Natural killer cell treated with Interleukin-12 subunit alpha and Interleukin-12 subunit beta and Interleukin-15 and Interleukin-18, amount 100 ng/mL, for 72 hours (primary cell): ENCODE measurements around the gene DIRAS1. TPM values are rescaled to one million over a fixed set of nuclear protein-coding genes. Genes with fewer than 3 reads are reported as not detected.

ENCODE experiments used
- ATAC-seq, 2 donors: fragments of 150-1000 bp; cut with Tn5 transposase in 1 of 2; sonication (Bioruptor Pico), chemical (Tn5 transposase) in 1 of 2; 2 replicates each; pipeline ENCODE4 v1.10.0; 2021
- DNase-seq: peaks from one replicate; pipeline ENCODE4 v3.0.0; 2022; ENCODE audit warnings: low spot score
- H3K27ac Mint-ChIP-seq, 2 donors: 1 replicate in 1 of 2; 2 replicates in 1 of 2; pipeline ENCODE4 v1.8.0; 2022; ENCODE audit warnings: mixed read lengths in 2 of 2, mild to moderate bottlenecking in 1 of 2, moderate library complexity in 1 of 2
- H3K27me3 Mint-ChIP-seq, 2 donors: 1 replicate in 1 of 2; 2 replicates in 1 of 2; pipeline ENCODE4 v1.8.0; 2022; ENCODE audit warnings: mixed read lengths in 2 of 2
- H3K36me3 Mint-ChIP-seq: one replicate; pipeline ENCODE4 v1.8.0; 2022; ENCODE audit warnings: mixed read lengths
- H3K4me1 Mint-ChIP-seq, 2 donors: 1 replicate in 1 of 2; 2 replicates in 1 of 2; pipeline ENCODE4 v1.8.0; 2022; ENCODE audit warnings: low read depth in 2 of 2, mixed read lengths in 2 of 2, mild to moderate bottlenecking in 1 of 2
- H3K4me3 Mint-ChIP-seq: one replicate; pipeline ENCODE4 v1.8.0; 2022; ENCODE audit warnings: mixed read lengths
- H3K9me3 Mint-ChIP-seq: 2 replicates; pipeline ENCODE4 v1.8.0; 2022; ENCODE audit warnings: mixed read lengths
- total RNA-seq, 2 donors: library from RNA; stranded (reverse); gene quantifications; one replicate each; pipeline ENCODE4 v1.2.3, GENCODE V29; 2022

DIRAS1 gene
- total RNA-seq, 2 donors from 2014 or later, result not detected

DNA sequence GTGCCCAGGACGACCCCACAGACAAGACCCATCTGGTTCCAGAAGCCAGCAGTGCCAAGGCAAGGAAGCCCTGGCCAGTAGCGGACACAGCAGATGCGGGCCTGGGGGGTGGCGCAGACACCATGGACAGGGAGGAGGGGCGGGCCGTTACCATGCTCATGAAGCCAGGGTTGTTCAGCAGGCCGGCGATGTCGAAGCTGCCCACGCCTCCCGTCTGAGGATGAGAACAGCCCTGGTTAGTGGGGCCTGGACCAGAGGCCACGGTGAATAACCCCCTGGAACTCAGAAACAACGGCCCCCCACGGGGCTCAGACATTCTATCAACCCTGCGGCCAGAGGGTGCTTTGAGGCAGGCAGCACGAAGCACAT lies 40.1 kb upstream of the DIRAS1 start:
- H3K9me3 Mint-ChIP-seq, result no peaks in the 10 kb centered on the region
- no peak overlapping the region for H3K4me3 Mint-ChIP-seq
- H3K27ac Mint-ChIP-seq, result no peak overlapping the region
- H3K27me3 Mint-ChIP-seq, result no peaks in the 10 kb centered on the region
- no peaks in the 10 kb centered on the region for H3K4me1 Mint-ChIP-seq
- DNase-seq, result no peak
- no peak for ATAC-seq
- H3K36me3 Mint-ChIP-seq, result no peaks in the 10 kb centered on the region

DNA sequence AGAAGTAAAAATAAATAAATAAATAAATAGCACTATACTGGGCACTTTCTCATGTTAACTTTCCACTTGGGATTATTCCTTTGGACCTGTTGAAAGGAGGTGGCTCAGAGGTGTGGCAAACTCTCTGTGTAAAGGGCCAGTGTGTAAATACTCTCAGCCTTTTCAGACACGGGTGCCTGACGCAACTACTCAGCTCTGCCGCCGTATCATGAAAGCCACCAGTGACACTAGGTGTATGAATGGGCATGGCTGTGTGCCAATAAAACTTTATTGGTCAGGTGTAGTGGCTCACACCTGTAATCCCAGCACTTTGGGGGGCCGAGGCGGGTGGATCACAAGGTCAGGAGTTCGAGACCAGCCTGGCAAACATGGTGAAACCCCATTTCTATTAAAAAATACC lies 38.8 kb upstream of the DIRAS1 start:
- Mint-ChIP-seq H3K4me1 (no peaks in the 10 kb centered on the region), H3K4me3 (no peak overlapping the region), H3K36me3 (peaks cover 4% of the 10 kb centered on the region), H3K27ac (no peak overlapping the region), H3K9me3 (no peaks in the 10 kb centered on the region), H3K27me3 (no peaks in the 10 kb centered on the region)
- ATAC-seq (no peak), DNase-seq (no peak)

DNA sequence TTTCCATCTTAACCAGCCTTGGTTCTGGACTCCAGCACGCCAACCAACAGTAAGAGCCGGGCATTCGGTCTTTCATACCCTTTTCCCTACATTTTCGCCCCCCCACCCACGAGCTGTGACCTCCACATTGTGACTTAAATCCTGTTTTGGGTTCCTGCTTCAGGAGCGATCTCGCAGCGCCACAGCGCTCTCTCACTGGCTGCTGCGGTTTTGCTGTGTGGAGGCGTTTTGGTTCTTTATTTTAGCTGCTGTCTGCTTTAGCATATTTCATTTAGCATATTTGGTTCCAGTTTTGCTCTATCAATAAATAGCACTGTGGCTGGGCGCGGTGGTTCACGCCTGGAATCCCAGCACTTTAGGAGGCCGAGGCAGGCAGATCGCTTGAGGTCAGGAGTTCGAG lies 38.2 kb upstream of the DIRAS1 start:
- DNase-seq (no peak), ATAC-seq (no peak)
- no peaks in the 10 kb centered on the region for H3K4me1 Mint-ChIP-seq
- peaks cover 4% of the 10 kb centered on the region for H3K36me3 Mint-ChIP-seq
- H3K27me3 Mint-ChIP-seq, result no peaks in the 10 kb centered on the region
- no peaks in the 10 kb centered on the region for H3K9me3 Mint-ChIP-seq
- H3K4me3 Mint-ChIP-seq, result no peak overlapping the region
- no peak overlapping the region for H3K27ac Mint-ChIP-seq

DNA sequence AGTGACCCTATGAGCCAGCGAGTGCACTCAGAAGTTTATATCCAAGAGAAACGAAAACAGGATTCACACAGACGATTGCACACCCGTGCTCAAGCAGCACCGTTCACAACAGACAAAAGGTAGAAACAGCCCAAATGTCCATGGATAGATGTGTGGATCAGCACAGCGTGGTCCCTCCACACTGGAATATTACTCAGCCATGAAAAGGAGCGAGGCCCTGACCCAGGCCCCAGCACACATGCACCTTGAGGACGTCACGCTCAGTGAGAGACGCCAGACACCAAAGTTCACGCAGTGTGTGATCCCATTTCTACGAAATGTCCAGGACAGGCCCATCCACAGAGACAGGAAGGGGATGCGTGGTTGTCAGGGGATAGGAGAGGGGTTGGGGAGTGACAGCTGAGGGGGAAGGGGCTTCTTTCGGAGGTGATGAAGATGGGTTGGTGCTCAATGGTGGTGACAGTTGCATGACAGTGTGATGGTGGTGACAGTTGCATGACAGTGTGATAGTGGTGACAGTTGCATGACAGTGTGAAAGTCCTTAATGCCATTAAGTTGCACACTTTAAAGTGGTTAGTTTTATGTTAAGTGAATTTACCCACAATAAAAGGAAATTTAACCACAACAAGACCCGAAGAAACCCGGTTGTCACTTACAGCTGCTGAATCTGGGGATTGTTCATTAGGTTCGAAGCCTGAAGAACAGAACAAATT lies 37.6 kb upstream of the DIRAS1 start:
- H3K4me1 Mint-ChIP-seq, result no peaks in the 10 kb centered on the region
- no peaks in the 10 kb centered on the region for H3K27me3 Mint-ChIP-seq
- no peaks in the 10 kb centered on the region for H3K9me3 Mint-ChIP-seq
- H3K27ac Mint-ChIP-seq, result no peak overlapping the region
- ATAC-seq (no peak), DNase-seq (no peak)
- no peak overlapping the region for H3K4me3 Mint-ChIP-seq
- peaks cover 4% of the 10 kb centered on the region for H3K36me3 Mint-ChIP-seq

DNA sequence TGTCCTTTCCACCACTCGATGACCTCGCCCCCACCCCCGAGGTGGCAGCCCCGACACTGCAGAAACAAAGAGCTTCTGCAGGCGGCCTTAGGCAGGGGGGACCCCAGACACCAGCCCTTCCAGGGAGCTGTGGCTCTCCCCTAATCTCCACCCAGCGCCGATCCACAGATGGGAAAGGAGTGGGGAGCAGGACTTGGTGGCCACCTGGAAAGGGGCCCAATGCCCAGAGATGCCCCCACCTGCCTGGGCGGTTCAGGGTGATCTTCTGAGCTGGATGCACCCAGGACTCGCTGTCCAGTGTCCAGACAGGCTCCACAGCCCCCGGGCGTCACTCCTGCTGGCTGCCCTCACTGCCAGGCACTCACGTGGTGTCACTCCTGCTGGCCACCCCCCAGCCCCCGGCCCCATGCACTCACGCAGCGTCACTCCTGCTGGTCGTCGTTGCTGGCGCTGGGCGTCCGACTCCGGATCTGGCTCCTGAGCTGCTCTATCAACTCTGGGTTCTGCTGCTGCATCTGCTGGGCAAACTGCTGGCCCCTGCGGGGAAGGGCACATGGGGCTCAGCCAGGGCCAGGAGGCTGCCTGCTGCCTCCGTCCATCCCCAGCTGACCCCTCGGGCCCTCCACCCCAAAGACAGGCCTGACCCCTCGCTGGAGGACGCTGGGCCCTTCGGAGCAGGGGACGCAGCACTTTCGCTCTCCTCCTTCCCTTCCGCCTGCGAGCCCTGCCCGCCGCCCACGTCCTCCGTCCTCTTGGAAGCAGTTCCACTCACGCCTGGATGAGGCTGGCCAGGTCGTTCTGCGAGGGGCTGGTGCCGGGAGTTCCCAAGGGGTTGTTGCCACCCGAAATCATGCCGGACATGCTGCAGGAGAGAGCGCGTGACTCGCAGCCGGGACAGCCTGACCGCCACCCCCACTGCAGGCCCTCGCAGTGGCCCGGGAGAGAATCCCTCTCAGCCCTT lies 36.0 kb upstream of the DIRAS1 start:
- Mint-ChIP-seq H3K36me3 (peaks cover 4% of the 10 kb centered on the region), H3K9me3 (no peaks in the 10 kb centered on the region), H3K27me3 (no peaks in the 10 kb centered on the region), H3K4me1 (no peaks in the 10 kb centered on the region), H3K27ac (no peak overlapping the region), H3K4me3 (no peak overlapping the region)
- ATAC-seq (no peak), DNase-seq (no peak)

DNA sequence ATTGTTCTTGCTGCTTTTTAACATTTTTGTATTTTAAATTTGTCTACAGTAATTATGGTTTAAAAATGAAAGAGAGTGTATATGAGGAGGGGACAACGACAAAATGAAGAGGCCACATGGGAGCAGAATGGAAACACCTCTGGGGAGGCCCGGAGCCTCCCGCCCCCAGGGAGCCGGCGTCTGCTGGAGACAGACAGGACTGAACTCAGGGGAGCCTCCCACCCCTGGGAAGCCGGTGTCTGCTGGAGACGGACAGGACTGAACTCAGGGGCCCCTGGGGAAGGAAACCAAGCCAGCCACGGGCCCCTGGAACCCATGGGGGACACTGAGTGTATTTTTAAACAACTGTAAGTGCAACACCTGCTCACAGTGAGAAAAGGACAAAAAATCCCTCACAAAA lies 35.3 kb upstream of the DIRAS1 start:
- ATAC-seq (no peak), DNase-seq (no peak)
- H3K27me3 Mint-ChIP-seq, result no peaks in the 10 kb centered on the region
- H3K4me1 Mint-ChIP-seq, result no peaks in the 10 kb centered on the region
- no peaks in the 10 kb centered on the region for H3K9me3 Mint-ChIP-seq
- peaks cover 4% of the 10 kb centered on the region for H3K36me3 Mint-ChIP-seq
- H3K4me3 Mint-ChIP-seq, result no peak overlapping the region
- H3K27ac Mint-ChIP-seq, result no peak overlapping the region

DNA sequence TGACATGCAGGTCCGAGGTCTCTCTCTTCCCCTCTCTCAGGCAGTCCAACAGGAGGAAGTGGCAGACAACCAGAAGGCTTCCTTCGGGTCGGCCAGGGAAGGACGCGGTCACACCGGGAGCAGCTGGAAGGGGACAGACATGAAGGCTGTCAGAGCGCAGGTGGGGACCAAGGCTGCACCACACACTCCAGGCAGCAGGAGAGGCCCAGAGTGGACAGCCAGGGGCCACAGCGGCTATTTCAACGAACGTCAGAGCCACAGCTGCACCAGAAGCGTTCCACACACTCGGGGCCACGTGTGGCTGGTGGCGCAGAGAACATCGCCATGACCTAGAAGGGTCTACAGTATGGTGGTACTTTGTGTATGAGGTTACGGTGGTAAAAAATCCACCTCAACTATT lies 34.6 kb upstream of the DIRAS1 start:
- Mint-ChIP-seq H3K36me3 (peaks cover 4% of the 10 kb centered on the region), H3K27ac (no peak overlapping the region), H3K27me3 (no peaks in the 10 kb centered on the region), H3K9me3 (no peaks in the 10 kb centered on the region), H3K4me1 (no peaks in the 10 kb centered on the region), H3K4me3 (no peak overlapping the region)
- no peak for ATAC-seq
- DNase-seq, result no peak

DNA sequence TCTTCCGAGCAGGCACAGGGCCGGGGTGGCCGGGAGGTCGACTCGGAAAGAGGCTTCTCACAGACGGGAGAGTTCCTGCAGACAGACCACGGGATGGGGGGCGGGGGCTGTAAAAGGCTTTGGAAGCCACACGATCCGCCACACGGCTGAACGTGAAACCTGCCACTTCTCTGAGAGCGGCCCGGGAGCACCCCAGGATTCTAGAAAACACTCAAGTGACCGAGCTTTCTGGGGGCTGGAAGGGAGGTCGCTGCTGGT lies 34.2 kb upstream of the DIRAS1 start:
- peaks cover 4% of the 10 kb centered on the region for H3K36me3 Mint-ChIP-seq
- no peaks in the 10 kb centered on the region for H3K27me3 Mint-ChIP-seq
- no peak overlapping the region for H3K27ac Mint-ChIP-seq
- no peak overlapping the region for H3K4me3 Mint-ChIP-seq
- ATAC-seq (no peak), DNase-seq (no peak)
- H3K9me3 Mint-ChIP-seq, result no peaks in the 10 kb centered on the region
- H3K4me1 Mint-ChIP-seq, result no peaks in the 10 kb centered on the region

DNA sequence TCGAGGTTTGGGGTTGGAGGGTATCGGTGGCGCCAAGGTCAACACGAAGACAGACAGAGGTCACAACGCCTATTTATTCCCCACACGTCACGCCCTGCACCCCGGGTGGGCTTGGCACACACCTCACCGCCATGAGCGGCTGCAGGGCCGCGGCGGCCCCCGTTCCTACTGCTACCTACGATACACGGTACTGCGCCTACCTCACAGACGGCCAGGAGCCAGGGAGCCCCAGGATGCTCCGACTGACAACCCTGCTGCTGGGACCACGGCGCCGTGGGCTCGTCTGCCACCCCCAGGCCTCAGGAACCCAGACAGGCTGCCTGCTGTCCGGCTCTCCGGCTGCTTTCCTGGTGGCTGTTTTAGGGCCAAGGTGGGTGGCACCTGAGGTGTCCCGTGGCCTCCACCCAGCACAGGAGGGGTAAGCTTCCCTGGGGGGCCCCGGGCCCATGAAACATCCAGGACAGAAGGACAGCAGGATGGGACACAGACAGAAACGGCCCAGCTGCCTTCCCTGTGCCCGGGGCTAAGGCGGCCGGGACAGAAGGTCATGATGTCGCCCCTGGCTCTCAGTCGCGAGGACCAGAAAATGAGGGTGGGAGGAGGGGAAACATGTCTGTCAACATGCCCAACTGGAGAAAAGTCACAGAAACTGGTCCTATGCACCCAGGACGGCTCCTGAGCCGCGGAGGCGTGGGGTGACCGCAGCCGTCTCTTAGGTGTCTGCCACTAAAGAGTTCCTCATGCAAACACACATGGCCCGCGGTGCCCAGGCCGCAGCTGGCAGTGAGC lies 33.7 kb upstream of the DIRAS1 start:
- H3K4me3 Mint-ChIP-seq, result no peak overlapping the region
- H3K4me1 Mint-ChIP-seq, result no peaks in the 10 kb centered on the region
- H3K36me3 Mint-ChIP-seq, result peaks cover 4% of the 10 kb centered on the region
- ATAC-seq, result no peak
- no peak for DNase-seq
- no peak overlapping the region for H3K27ac Mint-ChIP-seq
- H3K9me3 Mint-ChIP-seq, result no peaks in the 10 kb centered on the region
- H3K27me3 Mint-ChIP-seq, result no peaks in the 10 kb centered on the region

DNA sequence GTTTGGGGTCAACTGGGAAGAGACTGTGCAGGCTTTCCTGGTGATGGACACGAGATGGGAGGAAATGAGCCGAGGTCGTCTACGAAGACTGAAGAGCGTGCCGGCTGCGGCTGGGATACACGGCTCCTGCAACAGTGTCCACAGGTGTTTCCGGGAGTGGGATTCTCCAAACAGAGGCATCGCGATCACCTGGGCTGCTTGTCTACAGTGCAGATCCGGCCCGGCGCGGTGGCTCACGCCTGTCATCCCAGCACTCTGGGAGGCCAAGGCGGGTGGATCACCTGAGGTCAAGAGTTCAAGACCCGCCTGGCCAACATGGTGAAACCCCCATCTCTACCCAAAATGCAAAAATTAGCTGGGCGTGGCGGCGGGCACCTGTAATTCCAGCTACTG lies 30.3 kb upstream of the DIRAS1 start:
- H3K4me1 Mint-ChIP-seq, result no peaks in the 10 kb centered on the region
- ATAC-seq (no peak), DNase-seq (peak; percentile 49)
- H3K27ac Mint-ChIP-seq, result no peak overlapping the region
- no peaks in the 10 kb centered on the region for H3K9me3 Mint-ChIP-seq
- no peaks in the 10 kb centered on the region for H3K27me3 Mint-ChIP-seq
- H3K36me3 Mint-ChIP-seq, result peaks cover 4% of the 10 kb centered on the region
- no peak overlapping the region for H3K4me3 Mint-ChIP-seq

DNA sequence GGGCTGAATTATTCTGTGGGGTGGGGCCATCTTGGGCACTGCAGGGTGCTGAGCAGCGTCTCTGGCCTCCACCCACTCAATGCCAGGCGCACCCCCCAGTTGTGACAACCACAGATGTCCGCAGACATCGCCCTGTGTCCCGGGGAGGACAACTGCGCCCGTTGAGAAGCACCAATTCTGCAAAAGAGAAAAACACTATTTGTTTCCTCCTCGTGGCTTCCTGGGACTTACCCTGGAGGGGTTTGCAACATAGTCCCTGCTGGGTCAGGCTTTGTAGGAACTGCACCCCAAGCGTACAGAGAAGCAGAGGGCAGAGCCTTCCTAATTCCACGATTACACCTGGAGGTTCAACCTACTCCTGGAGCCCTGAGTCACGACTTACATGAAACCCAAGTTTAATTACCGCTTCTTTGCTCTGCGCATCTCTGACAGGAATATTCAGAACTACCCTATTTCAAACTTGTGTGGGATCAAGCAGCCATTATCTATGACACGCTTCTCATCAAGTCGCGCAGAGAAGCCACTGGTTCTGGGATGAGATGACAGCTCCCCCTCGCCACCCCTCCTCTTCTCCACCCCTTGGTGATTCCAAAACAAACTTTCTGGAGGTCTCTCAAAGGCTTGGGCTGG lies 29.8 kb upstream of the DIRAS1 start:
- Mint-ChIP-seq H3K4me3 (no peak overlapping the region), H3K27ac (no peak overlapping the region), H3K4me1 (no peaks in the 10 kb centered on the region), H3K36me3 (peaks cover 3% of the 10 kb centered on the region), H3K27me3 (no peaks in the 10 kb centered on the region), H3K9me3 (no peaks in the 10 kb centered on the region)
- ATAC-seq (no peak), DNase-seq (peak; percentile 2)

DNA sequence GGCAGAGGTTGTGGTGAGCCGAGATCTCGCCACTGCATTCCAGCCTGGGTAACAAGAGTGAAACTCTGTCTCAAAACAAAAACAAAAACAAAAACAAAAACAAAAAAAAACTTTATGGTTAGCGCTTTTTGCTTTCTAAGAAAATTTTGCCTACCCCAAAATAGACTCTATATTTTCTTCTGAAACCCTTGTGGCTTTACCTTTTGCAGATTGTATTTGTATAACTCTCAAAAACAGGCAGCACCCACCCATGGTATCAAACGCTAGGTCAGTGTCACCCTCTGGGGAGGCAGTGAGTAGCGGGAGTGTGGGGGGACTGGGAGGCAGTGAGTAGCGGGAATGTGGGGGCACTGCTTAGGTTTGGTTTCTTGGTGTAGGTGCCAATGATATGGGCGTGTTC lies 26.2 kb upstream of the DIRAS1 start:
- H3K36me3 Mint-ChIP-seq, result no peaks in the 10 kb centered on the region
- DNase-seq (peak; percentile 2), ATAC-seq (no peak)
- H3K9me3 Mint-ChIP-seq, result no peaks in the 10 kb centered on the region
- no peak overlapping the region for H3K27ac Mint-ChIP-seq
- no peaks in the 10 kb centered on the region for H3K4me1 Mint-ChIP-seq
- peaks cover 12 to 16% of the 10 kb centered on the region in 2 donors for H3K27me3 Mint-ChIP-seq
- no peak overlapping the region for H3K4me3 Mint-ChIP-seq

DNA sequence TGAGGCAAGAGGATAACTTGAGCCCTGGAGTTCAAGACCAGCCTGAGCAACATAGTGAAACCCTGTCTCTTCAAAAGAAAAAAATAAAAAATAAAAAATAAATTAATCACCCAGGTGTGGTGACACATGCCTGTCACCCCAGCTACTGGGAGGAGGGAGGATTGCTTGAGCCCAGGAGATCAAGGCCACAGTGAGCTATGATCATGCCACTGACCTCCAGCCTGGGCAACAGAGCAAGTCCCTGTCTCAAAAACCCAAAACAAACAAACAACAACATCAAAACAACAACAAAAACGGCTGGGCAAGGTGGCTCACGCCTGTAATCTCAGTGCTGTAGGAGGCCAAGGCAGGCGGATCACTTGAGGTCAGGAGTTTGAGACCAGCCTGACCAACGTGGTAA lies 22.9 kb upstream of the DIRAS1 start:
- Mint-ChIP-seq H3K27ac (no peak overlapping the region), H3K9me3 (no peaks in the 10 kb centered on the region), H3K4me1 (peaks cover 2 to 4% of the 10 kb centered on the region in 2 donors), H3K27me3 (peaks cover 12 to 18% of the 10 kb centered on the region in 2 donors), H3K4me3 (no peak overlapping the region), H3K36me3 (no peaks in the 10 kb centered on the region)
- DNase-seq (no peak), ATAC-seq (no peak)

DNA sequence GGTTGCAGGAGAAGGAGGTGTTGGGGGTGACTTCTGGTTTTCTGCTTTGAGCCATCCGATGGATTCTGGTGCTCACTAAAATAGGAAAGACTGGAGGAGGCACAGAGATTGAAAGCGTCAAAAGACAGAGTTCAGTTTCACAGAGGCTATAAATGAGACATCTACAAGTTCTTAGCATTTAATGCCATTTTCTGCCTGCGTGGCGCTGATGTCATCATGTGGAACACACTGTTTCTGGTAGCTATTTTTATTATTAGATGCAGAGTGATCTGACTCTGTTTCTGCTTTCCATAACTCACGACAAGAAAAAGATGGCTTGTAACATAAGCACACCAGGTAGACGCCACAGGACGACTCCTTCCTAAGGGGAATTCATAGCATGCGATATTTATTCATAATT lies 21.9 kb upstream of the DIRAS1 start:
- DNase-seq, result no peak
- peaks cover 9 to 11% of the 10 kb centered on the region in 2 donors for H3K4me1 Mint-ChIP-seq
- H3K27me3 Mint-ChIP-seq, result peaks cover 12 to 18% of the 10 kb centered on the region in 2 donors
- no peak overlapping the region for H3K27ac Mint-ChIP-seq
- no peak for ATAC-seq
- H3K36me3 Mint-ChIP-seq, result no peaks in the 10 kb centered on the region
- H3K4me3 Mint-ChIP-seq, result no peak overlapping the region
- H3K9me3 Mint-ChIP-seq, result no peaks in the 10 kb centered on the region
